Glutamatergic neuron (in vitro differentiated cells): ENCODE results near the gene IFT27. TPM values are rescaled to one million over a fixed set of nuclear protein-coding genes. Genes with fewer than 3 reads are reported as not detected.

Experiments used
- DNase-seq: peaks from one replicate; pipeline ENCODE4 v3.0.0; 2022
- H3K27ac Mint-ChIP-seq: one replicate; pipeline ENCODE4 v1.8.0; 2020; ENCODE audit warnings: mild to moderate bottlenecking, mixed read lengths, inconsistent platforms; ENCODE audit not compliant: unreplicated experiment
- H3K27me3 Mint-ChIP-seq: one replicate; pipeline ENCODE4 v1.8.0; 2020; ENCODE audit warnings: mild to moderate bottlenecking, moderate library complexity, mixed read lengths, inconsistent platforms; ENCODE audit not compliant: unreplicated experiment
- H3K36me3 Mint-ChIP-seq: one replicate; pipeline ENCODE4 v1.8.0; 2020; ENCODE audit warnings: mild to moderate bottlenecking, mixed read lengths, inconsistent platforms; ENCODE audit not compliant: unreplicated experiment
- H3K4me1 Mint-ChIP-seq: one replicate; pipeline ENCODE4 v1.8.0; 2020; ENCODE audit warnings: mild to moderate bottlenecking, low read depth, mixed read lengths, inconsistent platforms; ENCODE audit not compliant: unreplicated experiment
- H3K4me3 Mint-ChIP-seq: one replicate; pipeline ENCODE4 v1.8.0; 2020; ENCODE audit warnings: mild to moderate bottlenecking, mixed read lengths, inconsistent platforms; ENCODE audit not compliant: unreplicated experiment
- H3K9me3 Mint-ChIP-seq: one replicate; pipeline ENCODE4 v1.8.0; 2020; ENCODE audit warnings: mild to moderate bottlenecking, moderate library complexity, mixed read lengths, inconsistent platforms; ENCODE audit not compliant: unreplicated experiment
- CTCF ChIP-seq: fragments of 200-600 bp; sonication (generic); IDR thresholded peaks from one replicate; pipeline ENCODE4 v1.5.0; 2021; ENCODE audit not compliant: partially characterized antibody, unreplicated experiment
- total RNA-seq: library from RNA; stranded (reverse); fragmentation: NEBNext Ultra II Directional; extraction: Animal tissue kit (Norgen Biotek cat#: 25700); gene quantifications from one replicate; pipeline ENCODE4 v1.2.1, GENCODE V29; 2021; ENCODE audit not compliant: unreplicated experiment

The IFT27 gene
- total RNA-seq, 1 donor from 2014 or later, result 54.2 TPM

- H3K27me3 Mint-ChIP-seq, result peaks cover 2% of the 10 kb centered on the region
- H3K36me3 Mint-ChIP-seq, result peaks cover 5% of the 10 kb centered on the region
- no peak for TF ChIP-seq CTCF
- H3K4me1 Mint-ChIP-seq, result no peaks in the 10 kb centered on the region
- H3K27ac Mint-ChIP-seq, result no peak overlapping the region
- no peak overlapping the region for H3K4me3 Mint-ChIP-seq
- no peaks in the 10 kb centered on the region for H3K9me3 Mint-ChIP-seq
- no peak for DNase-seq
Observed at GRCh38 chr22:36730176-36730858, 45.6 kb downstream of the IFT27 start.

- no peak overlapping the region for H3K27ac Mint-ChIP-seq
- no peak for TF ChIP-seq CTCF
Observed at GRCh38 chr22:36729321-36729720, 46.6 kb downstream of the IFT27 start.

GRCh38 chr22:36728505-36728904 is 47.4 kb downstream of the IFT27 start:
- peaks cover 2% of the 10 kb centered on the region for H3K27me3 Mint-ChIP-seq
- no peaks in the 10 kb centered on the region for H3K4me1 Mint-ChIP-seq
- DNase-seq, result no peak
- H3K9me3 Mint-ChIP-seq, result no peaks in the 10 kb centered on the region
- H3K27ac Mint-ChIP-seq, result no peak overlapping the region
- peaks cover 5% of the 10 kb centered on the region for H3K36me3 Mint-ChIP-seq
- no peak overlapping the region for H3K4me3 Mint-ChIP-seq
- TF ChIP-seq CTCF, result no peak

More at GRCh38 chr22:36729321-36729720, 46.6 kb downstream of the IFT27 start:
- no peaks in the 10 kb centered on the region for H3K4me1 Mint-ChIP-seq
- no peak for DNase-seq
- peaks cover 5% of the 10 kb centered on the region for H3K36me3 Mint-ChIP-seq
- H3K4me3 Mint-ChIP-seq, result no peak overlapping the region
- no peaks in the 10 kb centered on the region for H3K9me3 Mint-ChIP-seq
- H3K27me3 Mint-ChIP-seq, result peaks cover 2% of the 10 kb centered on the region

- TF ChIP-seq CTCF, result no peak
- peaks cover 2% of the 10 kb centered on the region for H3K27me3 Mint-ChIP-seq
- H3K4me1 Mint-ChIP-seq, result no peaks in the 10 kb centered on the region
- H3K9me3 Mint-ChIP-seq, result no peaks in the 10 kb centered on the region
- no peak for DNase-seq
- no peak overlapping the region for H3K4me3 Mint-ChIP-seq
- H3K27ac Mint-ChIP-seq, result no peak overlapping the region
- H3K36me3 Mint-ChIP-seq, result peaks cover 5% of the 10 kb centered on the region
Observed at GRCh38 chr22:36727927-36728488, 47.9 kb downstream of the IFT27 start.

- H3K4me1 Mint-ChIP-seq, result no peaks in the 10 kb centered on the region
- no peak overlapping the region for H3K4me3 Mint-ChIP-seq
- no peak overlapping the region for H3K27ac Mint-ChIP-seq
- peaks cover 2% of the 10 kb centered on the region for H3K27me3 Mint-ChIP-seq
- H3K9me3 Mint-ChIP-seq, result no peaks in the 10 kb centered on the region
- H3K36me3 Mint-ChIP-seq, result peaks cover 2% of the 10 kb centered on the region
- TF ChIP-seq CTCF, result no peak
- DNase-seq, result no peak
Observed at GRCh38 chr22:36727110-36727509, 48.8 kb downstream of the IFT27 start.
